ENCODE data around the gene CEBPA.

CEBPA gene

GRCh38 chr19:33301900-33302174 lies 497 bp downstream of the CEBPA start:
- intact Hi-C loops (cut with DNase I; ENCODE audit: low total_unique reads) = loop anchor here (2.0 to 10.0 kb wide), 2 partner anchors 71 to 103 kb away; partner anchors contain the start of gene CEBPG
- no peak for DNase-seq
- TF ChIP-seq, protein P1, sequence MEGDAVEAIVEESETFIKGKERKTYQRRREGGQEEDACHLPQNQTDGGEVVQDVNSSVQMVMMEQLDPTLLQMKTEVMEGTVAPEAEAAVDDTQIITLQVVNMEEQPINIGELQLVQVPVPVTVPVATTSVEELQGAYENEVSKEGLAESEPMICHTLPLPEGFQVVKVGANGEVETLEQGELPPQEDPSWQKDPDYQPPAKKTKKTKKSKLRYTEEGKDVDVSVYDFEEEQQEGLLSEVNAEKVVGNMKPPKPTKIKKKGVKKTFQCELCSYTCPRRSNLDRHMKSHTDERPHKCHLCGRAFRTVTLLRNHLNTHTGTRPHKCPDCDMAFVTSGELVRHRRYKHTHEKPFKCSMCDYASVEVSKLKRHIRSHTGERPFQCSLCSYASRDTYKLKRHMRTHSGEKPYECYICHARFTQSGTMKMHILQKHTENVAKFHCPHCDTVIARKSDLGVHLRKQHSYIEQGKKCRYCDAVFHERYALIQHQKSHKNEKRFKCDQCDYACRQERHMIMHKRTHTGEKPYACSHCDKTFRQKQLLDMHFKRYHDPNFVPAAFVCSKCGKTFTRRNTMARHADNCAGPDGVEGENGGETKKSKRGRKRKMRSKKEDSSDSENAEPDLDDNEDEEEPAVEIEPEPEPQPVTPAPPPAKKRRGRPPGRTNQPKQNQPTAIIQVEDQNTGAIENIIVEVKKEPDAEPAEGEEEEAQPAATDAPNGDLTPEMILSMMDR (IDR thresholded peaks at IDR 0.05) = no peak
- H3K36me3 ChIP-seq = no peaks in the 10 kb centered on the region
- peak overlapping the region; percentile 60 to 68 for H3K4me3 ChIP-seq
- peak overlapping the region in 1 of 2 donors; percentile 8 for H3K27ac ChIP-seq
- H3K9me3 ChIP-seq = no peaks in the 10 kb centered on the region
- peaks cover 0 to 53% (median 38%) of the 10 kb centered on the region in 4 donors for H3K4me1 ChIP-seq
- H3K27me3 ChIP-seq = peaks cover 0 to 44% of the 10 kb centered on the region in 2 donors

GRCh38 chr19:33301144-33301899 lies 1.0 kb downstream of the CEBPA start:
- Histone ChIP-seq H3K4me3 (peak overlapping the region; percentile 60 to 68), H3K9me3 (no peaks in the 10 kb centered on the region), H3K36me3 (no peaks in the 10 kb centered on the region), H3K27ac (no peak overlapping the region), H3K27me3 (peaks cover 0 to 46% of the 10 kb centered on the region in 2 donors), H3K4me1 (peaks cover 0 to 53% (median 38%) of the 10 kb centered on the region in 4 donors)
- TF ChIP-seq, protein P1 (IDR thresholded peaks at IDR 0.05) = no peak
- no peak for DNase-seq
- intact Hi-C loops (cut with DNase I; ENCODE audit: low total_unique reads) = loop anchor here (10.0 kb wide), 1 partner anchor 103 kb away; no protein-coding TSS in a partner anchor

GRCh38 chr19:33300894-33301143 lies 1.5 kb downstream of the CEBPA start:
- no peaks in the 10 kb centered on the region for H3K9me3 ChIP-seq
- peak overlapping the region; percentile 60 to 68 for H3K4me3 ChIP-seq
- no peak for DNase-seq
- H3K27me3 ChIP-seq = peaks cover 0 to 47% of the 10 kb centered on the region in 2 donors
- intact Hi-C loops (cut with DNase I; ENCODE audit: low total_unique reads) = loop anchor here (10.0 kb wide), 1 partner anchor 104 kb away; no protein-coding TSS in a partner anchor
- H3K4me1 ChIP-seq = peaks cover 0 to 53% (median 38%) of the 10 kb centered on the region in 4 donors
- H3K27ac ChIP-seq = no peak overlapping the region
- TF ChIP-seq, protein P1 (IDR thresholded peaks at IDR 0.05) = no peak
- no peaks in the 10 kb centered on the region for H3K36me3 ChIP-seq

DNA sequence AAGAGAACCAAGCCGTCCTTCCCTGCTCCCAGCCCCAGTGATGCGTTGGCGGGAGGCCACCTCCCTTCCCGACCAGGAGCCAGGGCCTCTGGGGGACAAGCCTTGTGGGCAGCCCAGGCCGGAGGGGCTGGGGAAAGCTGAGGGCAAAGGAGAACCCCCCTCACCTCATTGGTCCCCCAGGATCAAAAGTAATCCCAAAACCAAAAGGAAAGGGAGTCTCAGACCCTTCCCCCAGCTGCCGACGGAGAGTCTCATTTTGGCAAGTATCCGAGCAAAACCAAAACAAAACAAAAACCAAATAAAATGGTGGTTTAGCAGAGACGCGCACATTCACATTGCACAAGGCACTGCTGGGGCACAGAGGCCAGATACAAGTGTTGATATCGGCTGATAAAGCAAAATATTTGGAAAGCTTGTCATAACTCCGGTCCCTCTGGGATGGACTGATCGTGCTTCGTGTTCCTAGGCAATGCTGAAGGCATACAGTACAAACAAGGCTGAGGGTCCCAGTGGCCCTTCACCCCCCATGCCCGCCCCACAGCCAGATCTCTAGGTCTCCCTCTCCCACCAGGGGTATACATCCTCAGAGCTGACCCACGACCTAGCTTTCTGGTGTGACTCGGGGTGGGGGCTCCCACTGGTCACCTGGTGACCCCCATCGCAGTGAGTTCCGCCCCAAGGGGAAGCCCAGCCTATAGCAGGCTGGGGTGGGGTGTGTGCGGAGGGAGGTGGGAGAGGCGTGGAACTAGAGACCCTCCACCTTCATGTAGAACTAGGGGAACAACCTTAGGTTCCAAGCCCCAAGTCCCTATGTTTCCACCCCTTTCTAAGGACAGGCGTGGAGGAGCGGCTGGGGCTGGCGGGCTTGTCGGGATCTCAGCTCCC lies 2.1 kb downstream of the CEBPA start:
- Histone ChIP-seq H3K27ac (no peak overlapping the region), H3K9me3 (no peaks in the 10 kb centered on the region), H3K4me1 (peaks cover 0 to 53% (median 38%) of the 10 kb centered on the region in 4 donors), H3K36me3 (no peaks in the 10 kb centered on the region), H3K4me3 (peak overlapping the region; percentile 60 to 68), H3K27me3 (peaks cover 0 to 51% of the 10 kb centered on the region in 2 donors)
- no peak for DNase-seq
- intact Hi-C loops (cut with DNase I; ENCODE audit: low total_unique reads) = loop anchor here (10.0 kb wide), 1 partner anchor 105 kb away; no protein-coding TSS in a partner anchor
- TF ChIP-seq, protein P1 (IDR thresholded peaks at IDR 0.05) = no peak

- no peak overlapping the region for H3K27ac ChIP-seq
- TF ChIP-seq, protein P1 (IDR thresholded peaks at IDR 0.05) = no peak
- no peaks in the 10 kb centered on the region for H3K9me3 ChIP-seq
- H3K4me3 ChIP-seq = no peak overlapping the region
- DNase-seq = no peak
- H3K36me3 ChIP-seq = no peaks in the 10 kb centered on the region
- peaks cover 0 to 56% of the 10 kb centered on the region in 2 donors for H3K27me3 ChIP-seq
- H3K4me1 ChIP-seq = peaks cover 0 to 49% (median 34%) of the 10 kb centered on the region in 4 donors
- intact Hi-C loops (cut with DNase I; ENCODE audit: low total_unique reads) = no loop called here
Observed at GRCh38 chr19:33299051-33299688, 3.2 kb downstream of the CEBPA start.

Measured in tibial artery (tissue), 4 donors.